ENCODE measurements around the gene PLCB3.

DNA sequence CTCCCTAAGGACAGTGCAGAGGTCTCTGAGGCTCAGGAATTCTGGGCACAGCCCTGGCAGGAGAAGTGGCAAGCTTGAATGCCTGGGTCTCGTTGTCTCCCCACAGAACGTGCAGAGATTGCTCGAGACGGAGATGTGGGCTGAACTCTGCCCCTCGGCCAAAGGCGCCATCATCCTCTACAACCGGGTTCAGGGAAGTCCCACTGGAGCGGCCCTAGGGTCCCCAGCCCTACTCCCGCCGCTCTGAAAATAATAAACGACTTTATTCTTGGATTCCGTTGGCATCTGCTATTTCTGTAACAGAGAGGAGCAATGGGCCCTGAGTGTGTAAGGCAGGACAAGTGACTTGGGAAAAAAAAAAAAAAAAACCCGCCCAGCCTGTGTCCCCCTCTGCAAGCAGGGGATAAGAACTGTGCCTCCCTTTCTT lies 21.6 kb upstream of the PLCB3 start:
- TF ChIP-seq, protein P1, sequence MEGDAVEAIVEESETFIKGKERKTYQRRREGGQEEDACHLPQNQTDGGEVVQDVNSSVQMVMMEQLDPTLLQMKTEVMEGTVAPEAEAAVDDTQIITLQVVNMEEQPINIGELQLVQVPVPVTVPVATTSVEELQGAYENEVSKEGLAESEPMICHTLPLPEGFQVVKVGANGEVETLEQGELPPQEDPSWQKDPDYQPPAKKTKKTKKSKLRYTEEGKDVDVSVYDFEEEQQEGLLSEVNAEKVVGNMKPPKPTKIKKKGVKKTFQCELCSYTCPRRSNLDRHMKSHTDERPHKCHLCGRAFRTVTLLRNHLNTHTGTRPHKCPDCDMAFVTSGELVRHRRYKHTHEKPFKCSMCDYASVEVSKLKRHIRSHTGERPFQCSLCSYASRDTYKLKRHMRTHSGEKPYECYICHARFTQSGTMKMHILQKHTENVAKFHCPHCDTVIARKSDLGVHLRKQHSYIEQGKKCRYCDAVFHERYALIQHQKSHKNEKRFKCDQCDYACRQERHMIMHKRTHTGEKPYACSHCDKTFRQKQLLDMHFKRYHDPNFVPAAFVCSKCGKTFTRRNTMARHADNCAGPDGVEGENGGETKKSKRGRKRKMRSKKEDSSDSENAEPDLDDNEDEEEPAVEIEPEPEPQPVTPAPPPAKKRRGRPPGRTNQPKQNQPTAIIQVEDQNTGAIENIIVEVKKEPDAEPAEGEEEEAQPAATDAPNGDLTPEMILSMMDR (IDR thresholded peaks at IDR 0.05; ENCODE audit: insufficient read depth, low read depth, low read length): no peak
- no peak for TF ChIP-seq EZH2 (IDR thresholded peaks at IDR 0.05; ENCODE audit: insufficient read depth, low read length)

Measured in astrocyte (in vitro differentiated cells and primary cell).